Forelimb muscle (tissue), 1 donor: ENCODE data around the gene TMSB10. TPM values are rescaled to one million over a fixed set of nuclear protein-coding genes. Genes with fewer than 3 reads are reported as not detected.
"Not testable (repeated sequence)": the region's sequence is repeated elsewhere in the genome, so short reads cannot be mapped to it uniquely, and the experiment has no call there.

Experiments
- DNase-seq: peaks from one replicate; pipeline ENCODE4 v3.0.0-alpha.2; 2013; ENCODE audit warnings: low read depth
- polyA plus RNA-seq: library from polyadenylated mRNA; unstranded; fragments of 120-200 nt; gene quantifications from one replicate; pipeline ENCODE4 v1.2.1, GENCODE V29; 2013; ENCODE audit not compliant: insufficient read length

The TMSB10 gene
- polyA plus RNA-seq, 1 donor, result 1,084 TPM

GRCh38 chr2:84904151-84904550 lies 1.3 kb upstream of the TMSB10 start:
- DNase-seq, result no peak

- no peak for DNase-seq
Observed at GRCh38 chr2:84904717-84905174, 710 bp upstream of the TMSB10 start.

GRCh38 chr2:84906108-84906899 lies 848 bp downstream of the TMSB10 start:
- no peak for DNase-seq

DNA sequence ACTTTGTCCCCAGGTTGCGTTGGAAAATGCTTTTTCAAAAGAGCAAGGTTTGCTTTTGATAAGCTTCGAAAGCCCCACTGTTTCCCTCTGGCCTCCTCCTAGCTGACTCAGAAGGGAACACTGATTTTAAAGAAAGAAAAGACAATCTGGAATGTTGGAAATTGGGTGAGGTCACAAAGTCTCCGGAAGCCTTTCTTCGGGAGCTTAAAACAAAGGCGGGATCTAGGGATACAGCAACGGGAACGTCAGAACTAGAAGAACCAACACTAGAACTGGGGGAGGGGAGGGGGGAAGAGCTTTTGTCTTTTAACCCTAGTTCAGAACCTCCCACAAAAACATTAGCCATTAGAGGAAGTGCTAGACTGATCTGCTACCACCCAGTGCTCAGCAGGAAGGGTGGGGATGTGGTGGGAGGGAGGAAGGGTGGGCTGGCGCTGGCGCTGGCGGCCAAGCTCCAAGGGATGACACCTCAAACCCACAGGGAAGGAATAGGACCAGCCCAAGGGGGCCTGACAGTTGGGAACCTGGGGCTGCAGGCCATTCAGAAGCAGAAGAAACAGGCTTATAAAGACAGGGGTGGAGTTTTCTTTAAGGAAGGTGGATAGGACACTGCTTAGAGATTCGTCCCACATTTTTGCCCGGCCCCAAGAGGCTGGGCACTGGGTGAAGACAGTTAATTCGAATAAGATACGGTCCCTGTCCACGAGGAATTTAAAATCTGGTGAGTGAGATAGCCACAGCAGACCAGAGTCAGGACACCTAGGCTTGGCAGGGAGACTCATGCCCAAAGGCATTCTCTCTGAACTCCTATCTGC lies 1.7 kb downstream of the TMSB10 start:
- no peak for DNase-seq

- no peak for DNase-seq
Observed at GRCh38 chr2:84908948-84909713, 3.7 kb downstream of the TMSB10 start.

DNA sequence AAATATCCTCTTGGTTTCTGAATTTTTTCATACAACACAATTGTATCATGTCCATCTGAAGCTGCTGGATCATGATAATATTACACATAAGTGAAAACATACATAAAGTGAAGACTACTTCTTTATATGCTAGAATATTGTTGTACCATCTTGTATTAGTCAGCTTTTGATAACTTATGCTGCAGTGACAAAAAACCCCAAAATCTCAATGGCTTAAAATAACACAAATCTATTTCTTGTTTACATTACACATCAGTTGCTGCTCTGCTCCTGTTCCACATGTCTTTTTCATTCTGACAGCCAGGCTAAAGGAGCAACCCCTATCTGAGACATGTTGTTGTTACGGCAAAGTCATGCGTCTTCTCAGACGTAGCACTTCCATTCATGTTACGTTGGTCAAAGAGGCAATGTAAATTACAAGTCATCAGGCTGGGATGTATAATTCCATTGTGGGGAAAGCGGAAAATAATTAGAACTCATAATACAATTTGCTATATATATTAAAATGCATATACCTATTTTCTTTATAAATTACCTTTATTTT lies 5.8 kb downstream of the TMSB10 start:
- no peak for DNase-seq

DNA sequence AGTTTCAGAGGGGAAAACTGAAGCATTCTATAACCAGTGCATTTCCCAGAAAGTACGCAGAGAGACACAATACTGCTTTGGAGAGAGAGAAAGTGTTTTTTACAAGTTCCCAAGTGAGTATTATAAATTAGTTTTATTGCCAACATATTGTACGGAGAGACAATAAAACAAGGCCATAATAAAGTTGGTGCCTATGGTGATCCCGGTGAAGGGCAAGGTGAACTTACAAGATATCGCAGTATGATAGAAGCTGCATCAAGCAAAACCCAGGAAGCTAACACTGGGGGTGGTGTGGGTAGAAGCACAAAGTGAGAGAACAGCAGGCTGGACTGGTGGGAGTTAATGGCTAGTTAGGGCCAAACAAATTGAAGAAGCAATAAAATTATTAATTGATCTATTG lies 7.5 kb downstream of the TMSB10 start:
- DNase-seq, result no peak

GRCh38 chr2:84914334-84914733 lies 8.9 kb downstream of the TMSB10 start:
- DNase-seq, result no peak

DNA sequence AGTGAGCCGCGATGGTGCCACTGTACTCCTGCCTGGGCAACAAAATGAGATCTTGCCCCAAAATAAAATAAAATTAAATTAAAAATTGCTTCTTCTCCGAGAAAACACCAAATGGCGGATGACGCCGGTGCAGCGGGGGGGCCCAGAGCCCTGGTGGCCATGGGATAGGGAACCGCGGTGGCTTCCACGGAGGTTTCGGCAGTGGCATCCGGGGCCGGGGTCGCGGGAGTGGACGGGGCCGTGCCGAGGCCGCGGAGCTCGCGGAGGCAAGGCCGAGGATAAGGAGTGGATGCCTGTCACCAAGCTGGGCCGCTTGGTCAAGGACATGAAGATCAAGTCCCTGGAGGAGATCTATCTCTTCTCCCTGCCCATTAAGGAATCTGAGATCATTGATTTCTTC lies 10.2 kb downstream of the TMSB10 start:
- DNase-seq, result not testable (repeated sequence)

DNA sequence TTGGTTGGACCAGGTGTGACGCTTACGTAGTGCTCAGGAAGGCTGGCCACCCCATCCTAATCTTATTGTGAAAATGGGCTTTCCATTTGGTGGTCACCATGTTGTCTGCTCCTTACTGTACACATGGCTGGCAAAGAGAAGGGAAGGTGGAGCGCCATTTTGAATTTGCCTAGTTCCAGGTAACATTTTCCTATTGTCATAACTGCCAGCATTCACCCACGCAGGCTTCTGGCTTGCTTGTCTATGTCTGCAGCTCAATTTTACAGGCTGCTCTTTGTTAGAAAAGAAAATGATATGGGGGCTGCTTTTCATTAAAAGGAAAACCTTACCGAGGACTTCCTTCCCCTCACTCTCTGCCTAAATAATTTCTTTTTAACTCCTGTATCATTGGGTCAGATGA lies 12.4 kb downstream of the TMSB10 start:
- not testable (repeated sequence) for DNase-seq

GRCh38 chr2:84918430-84918829 lies 13.0 kb downstream of the TMSB10 start:
- DNase-seq, result no peak

DNA sequence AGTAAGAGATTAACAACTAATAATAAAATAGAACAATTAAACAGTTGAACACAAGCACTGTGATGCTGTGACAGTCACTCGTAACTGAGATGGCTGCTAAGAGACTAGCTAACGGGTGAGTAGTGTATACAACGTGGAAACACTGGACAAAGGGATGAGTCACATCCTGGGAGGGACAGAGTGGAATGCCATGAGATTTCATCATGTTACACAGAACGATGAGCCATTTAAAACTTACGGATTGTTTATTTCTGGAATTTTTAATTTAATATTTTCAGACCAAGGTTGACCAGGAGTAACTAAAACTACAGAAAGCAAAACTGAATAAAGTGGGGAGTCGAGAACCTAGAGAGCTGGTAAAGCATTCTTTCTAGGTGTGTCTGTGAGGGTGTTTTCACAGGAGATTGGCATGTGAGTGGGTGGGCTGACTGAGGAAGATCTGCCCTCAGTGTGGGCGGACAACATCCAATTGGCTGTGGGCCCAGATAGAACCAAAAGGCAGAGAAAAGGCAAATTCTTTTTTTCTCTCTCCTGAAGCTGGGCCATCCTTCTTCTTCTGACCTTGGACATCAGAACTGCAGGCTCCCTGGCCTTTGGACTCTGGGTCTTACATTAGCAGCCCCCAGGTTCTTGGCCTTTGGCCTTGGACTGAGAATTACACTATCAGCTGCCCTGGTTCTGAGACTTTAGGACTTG lies 14.6 kb downstream of the TMSB10 start:
- no peak for DNase-seq

DNA sequence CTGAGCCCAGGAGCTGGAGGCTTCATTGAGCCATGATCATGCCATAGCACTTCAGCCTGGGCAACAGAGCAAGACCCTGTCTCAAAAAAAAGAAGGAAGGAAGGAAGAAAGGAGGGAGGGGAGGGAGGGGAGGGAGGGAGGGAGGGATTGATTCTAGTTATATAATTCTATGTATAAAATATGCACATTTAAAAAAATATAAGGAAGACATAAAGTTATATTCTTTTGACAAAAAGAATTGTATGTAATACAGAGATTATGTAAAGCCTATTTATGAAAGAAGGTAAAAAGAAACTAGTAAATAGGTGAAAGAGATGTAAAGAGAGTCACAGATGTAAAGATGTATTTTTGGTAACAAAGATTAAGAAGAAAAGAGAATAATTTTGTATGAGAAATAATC lies 17.6 kb downstream of the TMSB10 start:
- no peak for DNase-seq

- DNase-seq, result no peak
Observed at GRCh38 chr2:84924173-84925106, 19.0 kb downstream of the TMSB10 start.

DNA sequence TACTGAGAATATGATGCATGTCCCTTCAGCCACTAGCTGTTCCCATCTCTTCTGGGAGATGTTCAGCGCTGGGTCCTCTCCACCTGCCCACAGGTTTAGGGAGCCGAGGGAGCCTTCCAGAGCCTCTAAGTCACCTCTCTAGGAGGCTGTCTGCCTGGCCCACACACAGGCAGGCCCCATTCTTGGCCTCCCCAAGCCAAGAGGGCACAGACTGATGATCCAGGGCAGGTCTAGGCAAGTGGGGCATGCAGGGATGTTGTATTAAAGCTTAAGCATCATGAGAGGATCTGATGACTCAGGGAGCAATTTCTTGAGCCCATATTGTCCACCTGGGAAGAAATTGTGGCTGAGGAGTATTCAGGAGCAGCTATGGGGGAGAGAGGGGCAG lies 19.9 kb downstream of the TMSB10 start:
- no peak for DNase-seq

GRCh38 chr2:84925724-84926376 lies 20.4 kb downstream of the TMSB10 start:
- DNase-seq, result no peak

- DNase-seq, result no peak
Observed at GRCh38 chr2:84927275-84927627, 21.8 kb downstream of the TMSB10 start.

- DNase-seq, result no peak
Observed at GRCh38 chr2:84931384-84931821, 25.9 kb downstream of the TMSB10 start.

- DNase-seq, result no peak
Observed at GRCh38 chr2:84938194-84938879, 32.9 kb downstream of the TMSB10 start.
